ENCODE measurements around the gene XRCC4. TPM values are rescaled to one million over a fixed set of nuclear protein-coding genes. Genes with fewer than 3 reads are reported as not detected.

Gene XRCC4
- total and polyA plus RNA-seq, 2 of the 13 experiments (the other 11 are each of a cell fraction or from before 2014, with no cell fraction given): 2.8 to 12.6 TPM

- Histone ChIP-seq H3K9me3 (ENCODE audit: low read length) (no peaks in the 10 kb centered on the region), H4K20me1 (ENCODE audit: insufficient read depth, low read length) (no peaks in the 10 kb centered on the region), H3K79me2 (ENCODE audit: insufficient read depth, low read length) (no peaks in the 10 kb centered on the region), H3K9ac (ENCODE audit: insufficient read depth, low read depth, low read length) (no peak overlapping the region), H3K4me2 (ENCODE audit: low read depth, low read length) (no peak overlapping the region), H2AFZ (ENCODE audit: low read length) (no peak overlapping the region), H3K4me3 (replicated peaks in 1 of 3; ENCODE audit: insufficient read depth in 1 of 3, low read depth in 2 of 3, low read length in 3 of 3) (no peak overlapping the region), H3K4me1 (ENCODE audit: insufficient read depth, low read length) (no peaks in the 10 kb centered on the region), H3K36me3 (replicated peaks in 1 of 2; ENCODE audit: control insufficient read depth in 1 of 2, insufficient read depth in 2 of 2, low read length in 2 of 2) (no peaks in the 10 kb centered on the region), H3K27ac (ENCODE audit: extremely low read length, insufficient read depth, low read length) (no peak overlapping the region), H3K27me3 (ENCODE audit: control insufficient read depth in 1 of 2, insufficient read depth in 2 of 2, low read length in 2 of 2) (no peaks in the 10 kb centered on the region)
- no peak for FAIRE-seq
- no TSS peak for BruUV-seq (replicated peaks)
- no peak for DNase-seq (ENCODE audit: low spot score)
- ChIA-PET CTCF (ENCODE audit: low intra/inter-chr PET ratio, low total read pairs) (no interaction called here), POLR2A (no interaction called here)
- intact Hi-C loops (cut with micrococcal nuclease; ENCODE audit: unreplicated experiment): no loop called here
- TF ChIP-seq ZNF44 (CRISPR knock-in tag; IDR thresholded peaks at IDR 0.05) (no peak), MED8 (CRISPR knock-in tag; IDR thresholded peaks at IDR 0.05; ENCODE audit: insufficient replicate concordance) (no peak), TEAD2 (CRISPR knock-in tag; IDR thresholded peaks at IDR 0.05) (no peak), ZNF674 (CRISPR knock-in tag; IDR thresholded peaks at IDR 0.05; ENCODE audit: low read depth) (no peak), JUND (CRISPR knock-in tag; IDR thresholded peaks at IDR 0.05) (no peak), ATF1 (CRISPR knock-in tag; IDR thresholded peaks at IDR 0.05) (no peak), ZNF205 (CRISPR knock-in tag; IDR thresholded peaks at IDR 0.05) (no peak), ZNF709 (CRISPR knock-in tag; IDR thresholded peaks at IDR 0.05) (no peak), GMEB2 (CRISPR knock-in tag; IDR thresholded peaks at IDR 0.05; ENCODE audit: low read depth) (no peak), ZNF772 (CRISPR knock-in tag; IDR thresholded peaks at IDR 0.05) (no peak), EP300 (IDR thresholded peaks at IDR 0.05; ENCODE audit: low read depth in 2 of 2, low read length in 2 of 2) (no peak), EP300 (CRISPR knock-in tag; IDR thresholded peaks at IDR 0.05; ENCODE audit: borderline replicate concordance) (no peak)
- WGBS (ENCODE audit: low lambda C conversion rate): 45% methylated on average over 2 of the region's 2 CpGs
- no peak for ATAC-seq
- in situ Hi-C loops (cut with HindIII; ENCODE audit: extremely low pct_ligation_motif_present, low pct_unique_long_range_greater_than_20kb): no loop called here
Observed at GRCh38 chr5:83331842-83332241, 254.5 kb downstream of the XRCC4 start.
